NCI-H345 treated with DMSO at 0.1 percent for 48 hours (cell line): Measurements from ENCODE around the gene PDZD8.

Source experiments
- DNase-seq: peaks from one replicate; lab custom pipeline; 2025; ENCODE audit not compliant: unreplicated experiment; lab: John Stamatoyannopoulos, UW

PDZD8 gene, protein sequence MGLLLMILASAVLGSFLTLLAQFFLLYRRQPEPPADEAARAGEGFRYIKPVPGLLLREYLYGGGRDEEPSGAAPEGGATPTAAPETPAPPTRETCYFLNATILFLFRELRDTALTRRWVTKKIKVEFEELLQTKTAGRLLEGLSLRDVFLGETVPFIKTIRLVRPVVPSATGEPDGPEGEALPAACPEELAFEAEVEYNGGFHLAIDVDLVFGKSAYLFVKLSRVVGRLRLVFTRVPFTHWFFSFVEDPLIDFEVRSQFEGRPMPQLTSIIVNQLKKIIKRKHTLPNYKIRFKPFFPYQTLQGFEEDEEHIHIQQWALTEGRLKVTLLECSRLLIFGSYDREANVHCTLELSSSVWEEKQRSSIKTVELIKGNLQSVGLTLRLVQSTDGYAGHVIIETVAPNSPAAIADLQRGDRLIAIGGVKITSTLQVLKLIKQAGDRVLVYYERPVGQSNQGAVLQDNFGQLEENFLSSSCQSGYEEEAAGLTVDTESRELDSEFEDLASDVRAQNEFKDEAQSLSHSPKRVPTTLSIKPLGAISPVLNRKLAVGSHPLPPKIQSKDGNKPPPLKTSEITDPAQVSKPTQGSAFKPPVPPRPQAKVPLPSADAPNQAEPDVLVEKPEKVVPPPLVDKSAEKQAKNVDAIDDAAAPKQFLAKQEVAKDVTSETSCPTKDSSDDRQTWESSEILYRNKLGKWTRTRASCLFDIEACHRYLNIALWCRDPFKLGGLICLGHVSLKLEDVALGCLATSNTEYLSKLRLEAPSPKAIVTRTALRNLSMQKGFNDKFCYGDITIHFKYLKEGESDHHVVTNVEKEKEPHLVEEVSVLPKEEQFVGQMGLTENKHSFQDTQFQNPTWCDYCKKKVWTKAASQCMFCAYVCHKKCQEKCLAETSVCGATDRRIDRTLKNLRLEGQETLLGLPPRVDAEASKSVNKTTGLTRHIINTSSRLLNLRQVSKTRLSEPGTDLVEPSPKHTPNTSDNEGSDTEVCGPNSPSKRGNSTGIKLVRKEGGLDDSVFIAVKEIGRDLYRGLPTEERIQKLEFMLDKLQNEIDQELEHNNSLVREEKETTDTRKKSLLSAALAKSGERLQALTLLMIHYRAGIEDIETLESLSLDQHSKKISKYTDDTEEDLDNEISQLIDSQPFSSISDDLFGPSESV

DNA sequence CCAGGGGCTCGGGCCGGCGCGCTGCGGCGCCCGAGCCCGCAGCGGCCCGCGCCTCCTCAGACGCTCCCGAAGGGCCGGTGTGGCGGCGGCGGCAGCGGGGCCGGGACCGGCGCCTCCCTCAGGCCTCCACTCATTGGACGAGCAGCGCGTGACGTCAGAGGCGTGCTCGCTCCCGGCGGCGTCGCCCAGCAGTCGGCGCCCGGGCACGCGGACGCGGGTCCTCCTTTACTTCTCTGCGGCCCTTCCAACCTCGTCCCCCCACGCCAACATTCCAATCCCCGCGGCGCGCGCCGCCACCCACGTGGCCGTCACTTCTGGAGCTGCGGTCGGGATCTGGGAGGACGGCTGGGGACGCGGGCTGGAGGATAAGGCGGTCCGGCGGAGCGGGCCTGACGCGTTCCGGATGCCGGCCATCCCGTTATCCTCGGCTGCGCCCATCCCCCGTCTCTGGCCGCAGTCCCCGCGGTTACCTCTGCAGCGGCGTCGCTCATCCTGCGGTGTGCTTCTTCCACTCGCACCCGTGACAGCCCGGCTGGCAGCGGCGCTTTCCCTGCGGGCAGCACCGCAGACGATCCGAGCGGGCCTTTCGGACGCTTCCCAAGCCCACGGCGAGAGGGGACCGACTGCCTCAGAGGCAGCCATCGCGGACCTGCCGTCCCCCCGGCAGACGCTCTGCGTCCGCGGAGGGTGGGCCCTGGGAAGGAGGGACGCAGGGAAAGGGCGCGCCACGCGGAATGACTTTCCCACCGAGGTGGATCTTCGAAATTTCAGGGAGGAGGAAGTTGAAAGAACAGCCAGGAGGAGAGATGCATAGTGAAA lies at the start of gene PDZD8:
Gene PDZD8 (minus strand): TSS at position 81 of the 819 bp plus-strand sequence. CDS start 213 bp downstream, outside the sequence.
- DNase-seq, result peak; percentile 59

DNA sequence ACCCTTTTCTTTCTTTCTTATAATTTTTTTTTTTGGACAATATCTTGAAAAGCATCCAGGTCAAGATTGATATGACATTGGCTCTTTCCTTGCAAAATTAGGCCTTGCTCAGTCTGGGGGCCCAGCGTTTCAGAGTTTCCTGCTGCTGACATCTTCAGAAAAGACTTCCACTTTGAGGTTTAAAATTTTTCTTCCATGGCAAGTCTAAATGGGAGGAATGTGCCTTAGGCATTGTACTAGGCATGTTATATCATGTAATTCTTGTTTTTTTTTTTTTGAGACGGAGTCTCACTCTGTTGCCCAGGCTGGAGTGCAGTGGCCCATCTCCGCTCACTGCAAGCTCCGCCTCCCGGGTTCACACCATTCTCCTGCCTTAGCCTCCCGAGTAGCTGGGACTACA lies 48.9 kb upstream of the PDZD8 start:
- no peak for DNase-seq

DNA sequence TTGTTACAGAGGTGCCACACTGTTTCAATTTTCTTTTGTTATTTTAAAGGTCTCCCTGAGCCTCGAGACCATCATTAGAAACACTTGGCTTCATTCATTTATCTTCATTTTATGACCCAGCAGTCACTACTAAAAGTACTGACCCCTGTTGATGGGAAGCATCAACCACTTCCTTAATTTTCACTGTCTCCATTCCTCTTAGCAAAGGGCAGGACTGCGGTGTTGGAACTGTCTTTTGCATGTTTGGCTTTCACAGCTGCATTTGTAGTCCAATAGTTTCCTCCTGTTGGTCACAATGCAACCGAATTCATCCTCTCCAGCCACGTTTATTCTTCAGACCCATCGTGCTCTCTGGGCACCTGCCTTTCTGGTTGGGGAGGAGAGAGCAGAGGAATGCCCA lies 46.7 kb upstream of the PDZD8 start:
- no peak for DNase-seq

DNA sequence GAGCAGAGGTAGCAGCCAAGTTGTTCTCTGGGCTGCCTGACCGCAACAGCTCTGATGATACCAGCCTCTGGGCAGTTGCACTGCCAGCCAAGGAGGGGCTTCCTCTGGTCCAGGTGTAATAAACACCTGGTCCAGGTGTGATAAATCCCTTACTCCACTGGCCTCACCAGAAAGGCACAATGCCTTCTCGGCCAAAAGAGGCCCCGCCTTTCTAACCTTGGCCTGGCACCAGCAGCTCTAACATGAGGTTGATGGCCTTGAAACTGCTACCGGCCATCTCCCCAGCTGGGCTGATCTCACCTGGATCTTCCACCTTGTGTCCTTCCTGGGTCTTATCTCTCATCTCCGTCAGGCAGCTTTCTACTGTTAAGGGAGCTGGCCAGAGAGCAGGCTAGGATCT lies 45.5 kb upstream of the PDZD8 start:
- DNase-seq, result no peak

DNA sequence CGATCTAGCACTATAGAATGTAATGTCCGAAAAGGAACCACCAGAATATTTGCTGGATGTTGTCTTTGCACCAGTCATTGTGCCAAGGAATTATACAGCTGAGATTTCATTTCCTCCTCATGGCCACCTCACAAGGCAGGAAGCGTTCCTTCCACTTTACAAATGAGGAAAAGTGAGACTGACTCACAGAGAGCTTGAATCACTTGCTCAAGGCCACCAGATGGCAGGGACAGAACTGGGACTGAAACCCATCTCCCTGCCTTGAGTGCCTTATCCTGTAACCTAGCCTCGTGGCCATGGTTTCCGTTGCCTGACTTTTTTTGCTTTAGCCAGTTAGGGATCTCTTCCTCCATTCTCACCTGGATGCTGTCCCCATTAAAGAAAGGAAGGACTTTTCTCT lies 44.7 kb upstream of the PDZD8 start:
- no peak for DNase-seq

DNA sequence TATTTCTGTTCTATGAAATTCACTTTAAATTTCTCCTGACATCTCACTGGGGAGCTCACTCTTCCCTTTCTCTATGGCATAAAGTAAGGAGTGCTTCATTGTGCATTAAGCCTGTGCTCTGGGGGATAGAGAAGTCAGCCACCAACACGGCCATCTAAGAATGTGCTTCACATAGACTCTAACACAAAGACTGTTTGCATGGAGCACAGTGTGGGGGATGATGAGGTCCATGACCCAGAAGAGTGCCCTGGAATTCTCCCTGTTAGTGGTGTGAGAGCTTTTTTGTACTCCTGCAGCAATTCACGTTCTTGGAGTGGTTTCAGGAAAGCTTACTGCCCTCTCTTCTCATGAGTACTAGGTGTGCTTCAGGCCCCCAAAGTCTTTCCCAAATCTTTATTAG lies 43.9 kb upstream of the PDZD8 start:
- no peak for DNase-seq

DNA sequence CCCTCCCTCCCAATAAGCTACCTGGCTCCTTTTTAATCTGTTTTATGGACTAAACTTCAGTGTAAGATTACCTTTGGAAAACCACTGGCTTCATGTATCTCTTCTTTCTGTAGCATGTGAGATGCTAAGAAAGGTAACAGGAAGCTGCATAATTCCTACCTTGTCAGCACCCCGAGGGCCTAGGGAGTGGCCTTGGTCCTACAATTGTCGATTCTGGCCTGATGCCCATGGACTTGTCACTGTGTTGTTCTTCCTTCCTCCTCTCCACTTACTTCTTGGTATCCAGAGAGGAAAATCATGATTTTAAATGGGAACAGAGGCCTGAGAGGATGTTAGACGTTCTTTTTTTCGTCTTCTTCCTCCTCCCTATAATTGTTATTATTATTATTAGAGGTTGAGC lies 42.9 kb upstream of the PDZD8 start:
- no peak for DNase-seq

DNA sequence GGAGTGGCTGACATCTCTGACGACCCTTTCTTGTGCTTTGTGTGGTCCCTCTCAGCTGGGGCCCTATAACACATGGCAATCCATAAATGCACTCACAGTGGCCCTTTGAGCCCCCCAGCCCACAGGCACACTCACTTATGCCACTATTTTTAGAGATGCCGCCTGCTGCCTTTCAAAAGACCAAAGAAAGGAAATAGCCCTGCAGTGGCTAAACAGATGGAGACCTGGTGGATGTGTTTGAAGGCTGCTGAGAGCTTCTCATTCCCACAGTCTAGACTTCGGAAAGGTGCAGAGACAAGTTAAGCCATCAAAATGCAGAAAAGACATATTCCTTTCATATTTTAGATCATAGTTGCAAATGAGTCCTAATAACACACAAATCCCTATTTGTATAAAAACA lies 42.0 kb upstream of the PDZD8 start:
- no peak for DNase-seq

DNA sequence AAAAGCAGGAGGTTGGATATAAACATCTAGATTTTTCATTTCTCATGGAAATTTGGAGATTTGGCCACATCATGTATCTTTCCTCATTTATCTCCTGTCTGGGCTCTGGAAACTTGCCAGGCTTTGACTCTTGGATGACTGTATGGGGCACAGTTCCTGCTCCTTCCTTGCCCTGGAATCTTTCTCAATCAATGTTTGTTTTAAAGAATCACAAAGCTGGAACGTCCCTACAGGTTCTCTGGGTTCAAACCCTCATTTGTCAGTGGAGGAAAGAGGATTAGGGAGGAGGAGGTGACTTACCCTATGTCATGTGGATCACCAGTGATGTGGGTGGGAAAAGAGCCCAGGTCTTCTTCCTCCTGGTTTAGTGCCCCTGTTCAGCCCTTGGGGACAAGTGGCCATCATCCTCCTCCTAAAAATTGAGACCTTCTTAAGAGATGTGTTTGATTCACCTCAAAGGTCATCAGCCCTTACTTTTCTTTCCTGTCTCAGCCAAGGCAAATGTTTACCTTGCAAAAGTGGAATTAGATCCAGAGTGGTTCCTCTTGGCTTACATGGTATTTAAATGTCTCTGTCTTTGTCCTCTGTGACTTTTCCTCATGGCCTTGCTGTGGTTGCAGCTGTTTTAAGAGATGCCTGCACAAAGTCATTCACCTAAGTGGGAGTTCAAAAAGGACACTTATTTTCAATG lies 38.8 kb upstream of the PDZD8 start:
- no peak for DNase-seq

DNA sequence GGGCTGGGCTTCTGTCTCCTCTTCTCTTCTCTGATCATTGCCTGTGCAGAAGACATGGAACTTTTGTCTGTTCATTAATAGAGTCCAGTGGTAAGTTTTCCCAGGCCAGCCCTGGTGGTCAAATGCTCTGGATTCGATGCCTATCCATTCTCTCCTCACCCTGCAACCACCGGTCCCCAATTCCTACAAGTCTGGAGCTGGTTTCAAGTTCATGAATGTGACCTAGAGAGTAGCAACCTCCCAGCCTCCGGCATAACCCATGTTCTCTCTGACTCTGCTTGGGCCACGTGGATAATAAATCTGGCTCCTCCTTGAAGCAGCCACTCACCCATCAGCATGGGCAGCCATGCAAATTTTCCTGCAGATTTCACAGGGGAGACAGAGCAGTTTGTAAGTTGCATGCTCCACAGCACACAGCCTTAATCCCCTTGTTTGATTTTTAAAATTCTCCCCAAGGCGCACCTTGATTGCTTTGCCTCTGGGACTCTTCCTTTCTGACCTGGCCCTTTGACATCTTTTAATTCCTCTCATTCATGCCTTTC lies 37.3 kb upstream of the PDZD8 start:
- no peak for DNase-seq

DNA sequence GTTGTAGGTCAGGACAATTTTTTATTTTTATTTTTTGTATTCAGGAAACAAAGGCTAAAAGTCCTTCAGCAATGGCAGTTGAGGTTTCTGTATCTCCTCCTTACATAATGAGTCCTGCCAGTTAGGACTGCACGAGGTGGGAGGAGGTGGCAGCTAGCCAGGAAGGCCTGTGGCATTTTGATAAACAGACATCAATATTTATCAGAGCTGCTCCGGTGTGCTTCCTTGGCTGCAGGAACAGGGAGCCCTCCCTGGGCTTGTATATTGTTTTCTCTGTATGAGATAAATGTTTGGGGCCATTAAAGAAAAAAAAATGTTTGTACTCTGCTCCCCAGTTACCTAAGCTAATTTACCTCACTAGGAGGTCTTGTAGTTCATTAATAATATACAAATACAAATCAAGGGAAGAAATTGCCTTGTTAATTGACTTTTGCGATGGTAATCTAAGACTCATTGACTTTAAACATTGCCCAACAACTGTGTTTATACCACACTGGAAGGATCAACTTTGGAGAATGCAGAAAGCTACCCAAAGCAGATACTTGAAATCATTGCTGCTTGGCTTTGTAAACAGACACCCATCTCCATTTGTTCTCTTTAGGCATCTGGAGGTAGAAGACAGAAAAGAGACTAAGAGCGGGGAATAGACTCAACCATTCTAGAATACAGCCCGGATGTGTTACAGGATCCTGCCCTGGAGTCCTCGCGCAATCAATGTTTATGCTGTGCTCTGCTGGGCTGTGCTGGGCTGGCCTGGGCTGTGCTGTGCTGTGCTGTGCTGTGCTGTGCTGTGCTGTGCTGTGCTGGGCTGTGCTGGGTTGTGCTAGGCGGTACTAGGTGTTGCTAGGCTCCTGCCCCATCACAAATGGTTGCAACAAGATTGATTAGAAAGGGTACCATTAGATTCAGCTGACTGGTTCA lies 36.5 kb upstream of the PDZD8 start:
- DNase-seq, result no peak

DNA sequence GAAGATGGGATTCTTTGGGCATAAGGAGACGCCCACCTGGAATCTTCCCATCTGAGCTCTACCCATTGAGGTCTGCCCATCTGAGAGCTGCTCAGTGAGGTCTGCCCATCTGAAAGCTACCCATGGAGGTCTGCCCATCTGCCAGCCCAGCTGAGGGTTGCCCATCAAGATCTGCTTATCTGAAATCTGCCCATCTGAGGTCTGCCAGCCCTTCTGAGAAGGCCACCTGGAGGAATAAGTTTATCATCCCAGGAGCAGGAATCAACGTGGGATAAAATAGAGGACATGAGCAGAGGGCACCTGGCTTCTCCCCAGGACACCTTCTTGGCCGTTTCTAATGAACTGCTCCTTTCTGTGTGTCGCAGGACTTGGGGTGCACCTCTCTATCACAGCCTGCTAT lies 35.3 kb upstream of the PDZD8 start:
- no peak for DNase-seq

DNA sequence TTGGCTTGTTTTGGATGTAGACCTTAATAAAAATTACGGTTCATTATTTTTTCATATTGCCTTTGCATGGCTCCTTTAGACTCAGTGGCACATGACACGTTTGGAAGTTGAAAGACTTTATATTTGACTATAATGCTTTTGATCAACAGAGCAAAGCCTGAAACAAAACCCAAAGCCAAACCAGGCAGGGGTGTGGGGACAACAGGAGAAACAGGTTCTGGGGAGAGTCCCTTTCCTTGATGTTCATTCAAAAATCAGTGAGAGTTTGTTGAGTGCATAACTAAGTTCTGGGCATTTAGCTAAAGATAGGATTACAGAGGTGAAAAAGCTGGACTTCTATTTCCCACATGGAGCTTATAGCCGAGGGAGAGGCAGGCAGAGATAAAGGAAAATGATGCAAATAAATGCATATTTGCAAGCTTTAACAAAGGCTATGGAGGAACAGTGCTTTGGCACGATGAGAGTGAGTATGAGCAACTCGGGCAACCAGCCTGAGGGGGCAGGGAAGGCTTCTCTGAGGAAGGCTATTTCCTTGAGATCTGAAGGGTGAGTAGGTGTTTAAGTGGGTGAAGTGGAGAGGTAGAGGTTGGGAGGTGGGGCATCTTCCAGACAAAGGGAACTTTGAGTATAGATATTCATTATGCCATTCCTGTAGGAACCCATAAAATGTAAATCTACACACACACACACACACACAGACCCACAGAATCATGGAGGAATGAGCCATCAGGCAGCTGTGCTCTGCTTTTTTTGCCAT lies 34.5 kb upstream of the PDZD8 start:
- DNase-seq, result no peak

DNA sequence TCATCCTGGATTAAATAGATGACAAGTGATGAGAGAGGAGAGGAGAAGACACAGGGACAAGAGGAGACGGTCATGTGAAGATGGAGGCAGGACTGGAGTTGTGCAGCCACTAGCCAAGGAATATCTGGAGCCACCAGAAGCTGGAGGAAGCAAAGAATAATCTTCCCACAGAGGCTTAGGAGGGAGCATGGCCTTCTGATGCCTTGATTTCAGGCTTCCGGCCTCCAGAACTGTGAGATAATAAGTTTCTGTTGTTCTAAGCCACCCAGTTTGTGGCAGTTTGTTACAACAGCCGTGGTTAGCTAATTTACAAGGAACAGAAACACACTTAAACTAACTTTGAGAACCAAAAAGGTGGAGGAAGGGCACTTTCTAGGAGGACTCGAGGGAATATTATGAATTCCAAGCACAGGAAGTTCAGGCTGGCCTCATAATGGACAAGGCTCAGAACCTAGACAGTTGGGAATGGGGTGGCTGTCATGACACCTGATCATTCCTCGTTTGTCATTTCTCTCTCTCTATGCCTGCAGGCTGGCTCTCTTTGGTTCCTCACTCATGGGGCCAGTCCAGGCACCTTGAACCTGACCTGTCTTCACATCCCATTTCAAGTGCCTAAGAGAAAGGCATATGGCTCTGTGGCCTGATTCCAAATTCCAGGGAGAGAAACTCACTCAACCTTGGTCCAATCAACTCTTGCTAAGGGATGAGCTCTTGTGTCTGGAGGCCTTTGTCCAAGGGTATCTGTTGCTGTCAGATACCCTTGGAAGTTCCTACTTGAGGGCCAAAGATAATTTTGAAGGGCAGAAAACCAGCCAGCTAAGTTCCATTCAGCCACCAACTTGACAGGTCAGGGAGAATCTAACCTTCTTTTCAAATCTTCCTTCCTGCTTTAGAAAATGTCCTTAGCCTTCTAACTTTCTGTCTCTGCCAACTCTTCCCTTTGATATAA lies 33.5 kb upstream of the PDZD8 start:
- no peak for DNase-seq

DNA sequence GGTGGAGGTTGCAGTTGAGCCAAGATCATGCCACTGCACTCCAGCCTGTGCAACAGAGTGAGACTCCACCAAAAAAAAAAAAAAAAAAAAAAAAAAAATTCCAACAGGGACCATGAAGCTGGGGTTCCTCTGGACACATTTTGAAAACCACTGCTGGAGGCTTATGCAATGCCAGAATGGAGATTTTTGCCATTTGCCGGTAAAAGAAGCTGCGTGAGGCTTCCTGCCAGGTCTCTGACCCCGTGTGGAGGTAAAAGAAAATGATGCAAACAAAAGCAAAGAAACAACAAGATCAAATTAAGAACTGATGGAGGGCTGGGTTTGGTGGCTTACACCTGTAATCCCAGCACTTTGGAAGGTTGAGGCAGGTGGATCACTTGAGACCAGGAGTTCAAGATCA lies 30.5 kb upstream of the PDZD8 start:
- DNase-seq, result no peak

DNA sequence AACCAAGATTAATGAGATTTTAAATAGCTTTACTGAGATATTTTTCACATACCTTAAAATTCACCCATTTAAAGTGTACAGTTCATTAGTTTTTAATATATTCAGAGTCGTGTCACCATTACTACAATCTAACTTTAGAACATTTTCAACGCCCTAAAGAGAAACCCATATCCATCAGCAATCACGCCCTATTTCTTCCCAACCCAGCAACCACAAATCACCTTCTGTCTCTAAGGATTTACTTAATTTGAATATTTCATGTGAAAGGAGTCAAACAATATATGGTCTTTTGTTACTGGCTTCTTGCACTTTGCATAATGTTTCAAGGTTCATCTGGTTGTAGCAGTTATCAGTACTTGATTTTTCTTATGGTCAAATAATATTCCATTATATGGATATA lies 25.1 kb upstream of the PDZD8 start:
- DNase-seq, result no peak
